Adipocyte (in vitro differentiated cells): ENCODE data around the gene COL3A1.

Experiments used
- DNase-seq: peaks from one replicate; pipeline ENCODE4 v3.0.0-alpha.2; 2015; ENCODE audit warnings: low read depth
- H3K27me3 ChIP-seq: replicated peaks from 2 replicates; pipeline ENCODE4 v1.7.0; 2013; ENCODE audit warnings: mild to moderate bottlenecking, low read length, moderate library complexity; ENCODE audit not compliant: control insufficient read depth, insufficient read depth
- H3K36me3 ChIP-seq: 2 replicates; pipeline ENCODE4 v1.7.0; 2013; ENCODE audit warnings: low read length, mild to moderate bottlenecking, moderate library complexity; ENCODE audit not compliant: control insufficient read depth, insufficient read depth, severe bottlenecking
- H3K4me1 ChIP-seq: 2 replicates; pipeline ENCODE4 v1.7.0; 2013; ENCODE audit warnings: mild to moderate bottlenecking, low read length, moderate library complexity; ENCODE audit not compliant: control insufficient read depth, insufficient read depth
- H3K4me3 ChIP-seq: 2 replicates; pipeline ENCODE4 v1.7.0; 2013; ENCODE audit warnings: mild to moderate bottlenecking, low read length, moderate library complexity
- H3K9ac ChIP-seq: 2 replicates; pipeline ENCODE4 v1.7.0; 2013; ENCODE audit warnings: mild to moderate bottlenecking, low read length, moderate library complexity
- H3K9me3 ChIP-seq: 2 replicates; pipeline ENCODE4 v1.7.0; 2013; ENCODE audit warnings: mild to moderate bottlenecking, low read length, moderate library complexity; ENCODE audit not compliant: control insufficient read depth

COL3A1 gene

GRCh38 chr2:189000221-189000620, 26.0 kb downstream of the COL3A1 start:
- Histone ChIP-seq H3K4me3 (no peak overlapping the region), H3K4me1 (peaks cover 76% of the 10 kb centered on the region), H3K36me3 (peaks cover 100% of the 10 kb centered on the region), H3K27me3 (no peaks in the 10 kb centered on the region), H3K9me3 (no peaks in the 10 kb centered on the region), H3K9ac (peak overlapping the region; percentile 73)
- no peak for DNase-seq

GRCh38 chr2:189002079-189002478, 27.9 kb downstream of the COL3A1 start:
- Histone ChIP-seq H3K9me3 (no peaks in the 10 kb centered on the region), H3K9ac (peak overlapping the region; percentile 73), H3K4me1 (peaks cover 72% of the 10 kb centered on the region), H3K4me3 (no peak overlapping the region), H3K27me3 (no peaks in the 10 kb centered on the region), H3K36me3 (peaks cover 99% of the 10 kb centered on the region)
- DNase-seq, result peak; percentile 47

GRCh38 chr2:189008555-189009262, 34.5 kb downstream of the COL3A1 start:
- Histone ChIP-seq H3K9me3 (no peaks in the 10 kb centered on the region), H3K36me3 (peaks cover 94% of the 10 kb centered on the region), H3K4me1 (peaks cover 65% of the 10 kb centered on the region), H3K9ac (peak overlapping the region; percentile 58), H3K27me3 (no peaks in the 10 kb centered on the region), H3K4me3 (no peak overlapping the region)
- no peak for DNase-seq

GRCh38 chr2:189010536-189010935, 36.4 kb downstream of the COL3A1 start:
- no peaks in the 10 kb centered on the region for H3K27me3 ChIP-seq
- H3K36me3 ChIP-seq, result peaks cover 75% of the 10 kb centered on the region
- peaks cover 76% of the 10 kb centered on the region for H3K4me1 ChIP-seq
- H3K4me3 ChIP-seq, result no peak overlapping the region
- H3K9ac ChIP-seq, result peak overlapping the region; percentile 58
- H3K9me3 ChIP-seq, result no peaks in the 10 kb centered on the region
- DNase-seq, result no peak

- Histone ChIP-seq H3K4me3 (no peak overlapping the region), H3K4me1 (peaks cover 86% of the 10 kb centered on the region), H3K36me3 (peaks cover 58% of the 10 kb centered on the region), H3K9ac (peak overlapping the region; percentile 10), H3K9me3 (no peaks in the 10 kb centered on the region), H3K27me3 (no peaks in the 10 kb centered on the region)
- DNase-seq, result no peak
Measured at GRCh38 chr2:189012351-189012750, 38.2 kb downstream of the COL3A1 start.

GRCh38 chr2:189013031-189013430, 38.9 kb downstream of the COL3A1 start:
- Histone ChIP-seq H3K4me3 (no peak overlapping the region), H3K4me1 (peaks cover 87% of the 10 kb centered on the region), H3K36me3 (peaks cover 51% of the 10 kb centered on the region), H3K9me3 (no peaks in the 10 kb centered on the region), H3K27me3 (no peaks in the 10 kb centered on the region), H3K9ac (no peak overlapping the region)
- peak; percentile 44 for DNase-seq

GRCh38 chr2:189013671-189014448, 39.7 kb downstream of the COL3A1 start:
- Histone ChIP-seq H3K4me1 (peaks cover 87% of the 10 kb centered on the region), H3K4me3 (no peak overlapping the region), H3K9ac (peak overlapping the region; percentile 68), H3K36me3 (peaks cover 43% of the 10 kb centered on the region), H3K27me3 (no peaks in the 10 kb centered on the region), H3K9me3 (no peaks in the 10 kb centered on the region)
- peak; percentile 49 for DNase-seq

- Histone ChIP-seq H3K4me1 (peaks cover 93% of the 10 kb centered on the region), H3K9me3 (no peaks in the 10 kb centered on the region), H3K9ac (peak overlapping the region; percentile 68), H3K4me3 (no peak overlapping the region), H3K36me3 (peaks cover 35% of the 10 kb centered on the region), H3K27me3 (no peaks in the 10 kb centered on the region)
- DNase-seq, result peak; percentile 64
Measured at GRCh38 chr2:189014449-189015138, 40.4 kb downstream of the COL3A1 start.

GRCh38 chr2:189015359-189015758, 41.2 kb downstream of the COL3A1 start:
- Histone ChIP-seq H3K27me3 (no peaks in the 10 kb centered on the region), H3K4me3 (no peak overlapping the region), H3K9ac (peak overlapping the region; percentile 68), H3K36me3 (peaks cover 28% of the 10 kb centered on the region), H3K9me3 (no peaks in the 10 kb centered on the region), H3K4me1 (peaks cover 93% of the 10 kb centered on the region)
- DNase-seq, result peak; percentile 64

GRCh38 chr2:189016311-189016861, 42.2 kb downstream of the COL3A1 start:
- no peaks in the 10 kb centered on the region for H3K27me3 ChIP-seq
- no peaks in the 10 kb centered on the region for H3K9me3 ChIP-seq
- H3K36me3 ChIP-seq, result peaks cover 18% of the 10 kb centered on the region
- no peak for DNase-seq
- peaks cover 93% of the 10 kb centered on the region for H3K4me1 ChIP-seq
- H3K4me3 ChIP-seq, result no peak overlapping the region
- H3K9ac ChIP-seq, result peak overlapping the region; percentile 68

- H3K4me1 ChIP-seq, result peaks cover 94% of the 10 kb centered on the region
- H3K9ac ChIP-seq, result peak overlapping the region; percentile 55
- peak; percentile 69 for DNase-seq
- no peaks in the 10 kb centered on the region for H3K27me3 ChIP-seq
- no peak overlapping the region for H3K4me3 ChIP-seq
- no peaks in the 10 kb centered on the region for H3K9me3 ChIP-seq
- no peaks in the 10 kb centered on the region for H3K36me3 ChIP-seq
Measured at GRCh38 chr2:189018631-189019030, 44.5 kb downstream of the COL3A1 start.
